NCI-H2196 (cell line): ENCODE measurements around the gene MOBP.
"Not testable (repeated sequence)": the region's sequence is repeated elsewhere in the genome, so short reads cannot be mapped to it uniquely, and the experiment has no call there.

Source experiments
- DNase-seq: peaks from one replicate; lab custom pipeline; 2025; ENCODE audit not compliant: unreplicated experiment; lab: John Stamatoyannopoulos, UW

The MOBP gene, protein sequence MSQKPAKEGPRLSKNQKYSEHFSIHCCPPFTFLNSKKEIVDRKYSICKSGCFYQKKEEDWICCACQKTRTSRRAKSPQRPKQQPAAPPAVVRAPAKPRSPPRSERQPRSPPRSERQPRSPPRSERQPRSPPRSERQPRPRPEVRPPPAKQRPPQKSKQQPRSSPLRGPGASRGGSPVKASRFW

DNA sequence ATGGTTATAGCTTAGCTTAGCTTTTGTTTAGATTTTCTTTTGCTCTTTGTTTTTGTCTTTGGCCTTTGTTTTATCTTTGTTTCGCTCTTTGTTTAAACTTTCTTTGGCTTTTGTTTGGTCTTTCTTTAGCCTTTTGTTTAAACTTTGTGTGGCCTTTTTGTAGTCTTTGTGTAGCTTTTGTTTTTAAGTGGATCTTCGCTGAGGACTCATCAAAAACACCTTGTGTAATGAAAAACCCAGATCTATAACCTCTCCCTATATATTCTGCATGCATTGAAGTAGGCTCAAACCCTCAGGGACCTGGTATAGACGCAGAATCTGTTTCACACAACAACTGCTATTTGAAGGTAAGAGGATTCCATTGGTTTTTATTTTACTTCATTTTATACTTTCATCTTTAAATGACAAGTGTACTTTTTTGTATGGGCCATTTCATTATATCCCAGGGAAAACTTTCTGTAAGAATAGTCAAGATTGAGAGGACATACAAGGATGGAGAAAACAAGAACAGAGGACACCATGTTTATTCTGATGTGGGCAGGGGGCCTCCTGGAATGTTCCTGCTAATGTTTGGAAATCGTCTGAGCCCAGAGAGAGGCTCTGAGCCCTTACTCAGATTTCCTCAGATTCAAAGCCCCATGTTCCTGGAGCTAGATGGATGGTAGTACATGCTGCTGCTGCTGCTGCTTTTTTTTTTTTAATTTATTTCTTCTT lies at the start of gene MOBP:
Gene MOBP, plus strand, starts transcription at position 287 of the 714 bp plus-strand sequence. CDS start 34,390 bp downstream, outside the sequence.
- no peak for DNase-seq

DNA sequence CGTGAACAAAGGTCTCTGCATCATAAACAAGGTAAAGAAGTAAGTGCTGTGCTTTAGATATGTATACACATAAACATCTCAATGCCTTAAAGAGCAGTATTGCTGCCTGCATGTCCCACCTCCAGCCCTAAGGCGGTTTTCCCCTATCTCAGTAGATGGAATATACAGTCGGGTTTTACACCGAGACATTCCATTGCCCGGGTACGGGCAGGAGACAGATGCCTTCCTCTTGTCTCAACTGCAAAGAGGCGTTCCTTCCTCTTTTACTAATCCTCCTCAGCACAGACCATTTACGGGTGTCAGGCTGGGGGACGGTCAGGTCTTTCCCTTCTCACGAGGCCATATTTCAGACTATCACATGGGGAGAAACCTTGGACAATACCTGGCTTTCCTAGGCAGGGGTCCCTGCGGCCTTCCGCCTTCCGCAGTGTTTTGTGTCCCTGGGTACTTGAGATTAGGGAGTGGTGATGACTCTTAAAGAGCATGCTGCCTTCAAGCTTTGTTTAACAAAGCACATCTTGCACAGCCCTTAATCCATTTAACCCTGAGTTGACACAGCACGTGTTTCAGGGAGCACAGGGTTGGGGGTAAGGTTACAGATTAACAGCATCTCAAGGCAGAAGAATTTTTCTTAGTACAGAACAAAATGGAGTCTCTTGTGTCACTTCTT lies 48.8 kb upstream of the MOBP start:
- not testable (repeated sequence) for DNase-seq

DNA sequence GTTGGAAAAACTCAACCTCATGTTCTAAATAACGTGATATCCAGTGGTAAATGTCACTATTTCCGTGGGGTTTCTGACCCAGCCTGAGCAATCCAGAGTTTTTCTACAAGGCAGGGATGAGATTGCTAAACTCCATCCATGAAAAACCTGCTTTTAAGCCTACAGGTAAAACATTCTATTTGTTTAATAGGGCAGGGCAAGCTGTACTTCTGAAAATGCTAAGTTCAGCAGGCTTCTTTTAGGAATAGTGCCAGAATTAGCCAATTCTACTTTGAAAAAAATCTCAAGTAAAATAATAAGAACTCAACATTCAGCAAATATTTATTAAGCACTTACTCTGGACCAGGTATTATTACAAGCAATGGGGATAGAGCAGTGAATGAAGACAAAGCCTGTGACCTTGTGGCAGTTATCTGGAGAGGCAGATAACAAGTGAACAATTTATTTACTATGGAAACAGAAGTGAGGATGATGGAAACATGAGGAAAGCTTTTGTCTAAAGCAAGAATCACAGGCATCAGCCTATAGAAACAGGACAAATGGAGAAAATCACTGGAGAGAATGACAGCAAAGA lies 47.7 kb upstream of the MOBP start:
- no peak for DNase-seq

DNA sequence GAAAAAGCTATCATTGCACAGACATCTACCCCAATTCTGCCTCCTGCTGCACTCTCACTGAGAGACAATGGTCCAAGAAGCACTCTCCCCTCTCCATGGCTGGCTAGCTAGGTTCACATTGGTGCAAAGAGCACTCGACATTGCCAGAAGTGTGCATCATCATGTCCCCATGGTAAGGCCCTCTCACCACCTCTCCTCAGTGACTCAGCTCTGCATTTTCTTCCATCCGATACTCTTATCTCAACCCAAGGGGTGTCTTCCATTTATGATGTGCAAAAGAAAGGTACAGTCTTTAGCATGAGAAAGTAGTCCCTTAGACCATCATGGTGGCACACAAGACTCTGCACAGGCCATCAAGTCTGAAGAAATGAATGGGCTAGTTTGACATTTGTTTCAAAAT lies 46.9 kb upstream of the MOBP start:
- DNase-seq = no peak

DNA sequence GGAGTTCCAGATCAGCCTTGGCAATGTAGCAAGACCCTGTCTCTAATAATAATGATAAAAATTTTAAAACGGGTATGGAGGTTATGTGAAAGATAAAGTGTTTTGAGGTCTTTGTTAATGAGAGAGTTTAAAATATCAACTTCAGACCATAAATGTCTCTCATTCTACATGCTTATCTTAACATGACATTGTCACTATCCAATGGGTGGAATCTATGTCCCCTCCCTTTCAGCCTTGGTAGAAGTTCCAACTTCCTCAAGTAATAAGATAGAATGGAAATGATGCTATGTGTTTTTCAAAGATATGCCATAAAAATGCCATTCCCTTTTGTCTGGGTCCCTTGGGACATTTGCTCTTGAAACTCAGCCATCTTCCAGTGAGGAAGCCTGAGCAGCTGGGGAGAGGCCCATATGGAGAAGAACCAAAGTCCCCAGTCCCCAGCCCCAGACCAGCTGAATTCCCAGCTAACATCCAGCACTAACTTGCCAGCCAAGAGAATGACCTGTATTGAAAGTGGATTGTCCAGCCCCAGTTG lies 44.0 kb upstream of the MOBP start:
- no peak for DNase-seq

DNA sequence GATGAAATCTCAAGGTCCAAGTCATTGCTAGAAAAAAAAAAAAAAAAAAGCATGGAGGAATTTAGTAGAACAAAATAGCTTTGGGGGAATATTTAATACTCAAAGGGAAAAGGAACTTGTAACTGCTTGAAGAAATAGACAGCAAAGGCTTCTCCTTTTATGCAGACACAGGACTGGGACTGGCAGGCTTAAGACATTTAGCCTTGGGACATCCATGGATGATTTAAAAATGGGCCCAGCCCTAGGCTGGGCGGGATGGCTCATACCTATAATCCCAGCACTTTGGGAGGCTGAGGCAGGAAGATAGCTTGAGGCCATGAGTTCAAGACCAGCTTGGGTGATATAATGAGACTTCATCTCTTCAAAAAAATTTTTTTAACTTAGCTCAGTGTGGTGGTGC lies 41.2 kb upstream of the MOBP start:
- DNase-seq = no peak

DNA sequence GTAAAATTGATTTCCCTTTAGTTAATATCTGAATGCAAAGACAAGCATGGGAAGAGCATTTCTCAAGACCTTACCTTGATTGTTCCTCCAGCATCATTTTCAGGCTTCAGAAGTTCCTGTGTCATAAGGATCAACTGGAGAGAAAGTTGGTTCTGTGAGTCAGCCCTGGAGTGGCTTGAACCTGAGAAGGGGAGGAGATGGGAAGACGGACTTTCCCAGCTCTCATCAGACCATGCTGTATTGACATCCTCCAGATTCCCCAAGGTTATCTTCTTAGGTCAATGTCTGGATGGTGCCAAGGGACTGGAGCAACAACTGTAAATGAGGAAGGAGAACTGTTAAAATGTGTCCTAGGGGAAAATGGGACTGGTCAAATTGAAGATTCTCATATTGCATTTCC lies 40.0 kb upstream of the MOBP start:
- no peak for DNase-seq

DNA sequence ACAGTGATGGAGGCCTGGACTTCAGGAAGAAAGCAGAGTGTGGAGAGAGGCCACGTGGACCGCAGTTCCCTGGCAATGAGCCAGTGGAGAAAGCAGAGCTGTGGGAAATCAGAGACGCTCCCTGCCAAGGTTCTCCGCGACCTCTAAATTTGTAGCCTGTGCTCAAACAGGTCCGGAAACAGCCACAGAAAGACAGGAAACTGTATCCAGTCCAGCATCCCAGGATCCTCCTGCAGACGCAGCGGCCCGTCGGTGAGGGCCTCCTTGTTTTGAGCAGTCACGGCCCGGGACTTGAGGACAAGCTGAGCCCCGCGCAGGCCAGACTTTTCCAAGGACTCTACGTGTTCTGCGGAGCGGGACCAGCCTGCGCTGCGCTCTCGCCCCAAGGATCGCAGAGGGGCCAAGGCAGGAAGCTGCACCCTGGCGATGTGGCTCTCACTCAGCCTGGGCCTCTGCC lies 38.7 kb upstream of the MOBP start:
- no peak for DNase-seq

DNA sequence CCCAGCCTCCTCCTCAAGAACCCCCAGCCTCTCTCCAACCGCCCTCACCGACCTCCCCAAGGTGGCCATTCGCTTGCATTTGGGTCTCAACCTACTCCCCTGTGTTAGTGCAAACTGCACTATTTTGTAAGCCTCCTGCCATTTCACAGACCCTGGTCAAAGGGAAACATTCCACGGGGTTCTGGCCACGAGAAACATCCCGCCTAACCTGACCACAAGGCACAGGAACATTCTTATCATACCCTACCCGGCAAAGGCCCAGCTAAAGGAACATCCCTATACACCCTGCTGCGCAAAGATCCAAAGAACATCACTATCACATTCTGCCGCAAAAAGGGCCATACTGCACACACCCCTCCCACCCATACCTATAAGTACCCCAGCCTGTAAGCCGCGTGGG lies 38.0 kb upstream of the MOBP start:
- DNase-seq = no peak

DNA sequence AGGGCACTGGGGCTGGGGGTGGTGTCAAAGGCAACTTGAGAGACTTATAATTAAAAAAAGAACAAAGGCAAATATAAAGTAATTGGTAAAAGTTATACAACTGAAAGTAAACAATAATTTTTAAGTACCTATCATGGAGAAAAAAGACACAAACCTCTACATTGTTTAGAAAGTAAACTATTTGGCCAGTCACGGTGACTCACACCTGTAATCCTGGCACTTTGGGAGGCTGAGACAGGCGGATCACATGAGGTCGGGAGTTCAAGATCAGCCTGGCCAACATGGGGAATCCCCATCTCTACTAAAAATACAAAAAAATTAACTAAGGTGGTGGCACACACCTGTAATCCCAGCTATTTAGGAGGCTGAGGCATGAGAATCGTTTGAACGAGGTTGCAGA lies 35.1 kb upstream of the MOBP start:
- no peak for DNase-seq

DNA sequence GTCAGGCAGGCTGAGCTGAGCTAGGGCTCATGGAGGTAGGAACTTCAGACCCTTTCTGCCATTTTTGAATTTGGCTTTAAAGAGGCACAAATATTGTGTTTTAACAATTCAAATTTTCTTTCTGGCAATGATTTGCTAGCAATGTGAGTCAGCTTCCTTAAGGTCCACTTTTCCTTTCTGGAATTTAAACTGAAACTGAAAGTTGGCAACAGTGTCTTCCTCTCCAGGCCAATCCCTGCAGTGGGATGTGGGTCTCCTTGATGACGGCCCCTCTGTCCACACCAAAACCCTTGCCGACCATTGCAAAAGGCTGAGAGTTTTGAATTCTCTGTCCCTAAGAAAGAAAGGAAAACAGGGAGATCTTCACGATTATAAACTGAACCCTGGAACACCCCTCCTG lies 33.8 kb upstream of the MOBP start:
- DNase-seq = no peak

DNA sequence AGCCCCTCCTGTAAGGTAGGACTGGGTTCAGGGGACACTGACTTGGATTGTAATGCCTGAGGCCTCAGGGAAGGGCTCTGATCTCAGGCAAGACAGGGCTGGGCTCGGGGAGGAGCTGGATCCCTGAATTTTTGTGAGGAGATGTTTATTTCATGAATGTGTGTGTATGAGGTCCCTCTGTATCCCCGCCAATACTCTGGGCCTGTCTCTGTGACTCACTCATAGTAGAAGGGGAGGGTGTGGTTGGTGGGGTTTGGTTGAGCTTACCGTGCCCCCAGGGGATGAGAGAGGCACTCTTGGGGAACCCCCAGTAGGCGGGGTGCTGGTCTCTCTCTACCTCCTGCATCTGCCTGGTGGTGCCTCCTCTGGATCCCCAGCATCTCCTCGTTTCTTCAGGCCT lies 32.9 kb upstream of the MOBP start:
- DNase-seq = no peak

DNA sequence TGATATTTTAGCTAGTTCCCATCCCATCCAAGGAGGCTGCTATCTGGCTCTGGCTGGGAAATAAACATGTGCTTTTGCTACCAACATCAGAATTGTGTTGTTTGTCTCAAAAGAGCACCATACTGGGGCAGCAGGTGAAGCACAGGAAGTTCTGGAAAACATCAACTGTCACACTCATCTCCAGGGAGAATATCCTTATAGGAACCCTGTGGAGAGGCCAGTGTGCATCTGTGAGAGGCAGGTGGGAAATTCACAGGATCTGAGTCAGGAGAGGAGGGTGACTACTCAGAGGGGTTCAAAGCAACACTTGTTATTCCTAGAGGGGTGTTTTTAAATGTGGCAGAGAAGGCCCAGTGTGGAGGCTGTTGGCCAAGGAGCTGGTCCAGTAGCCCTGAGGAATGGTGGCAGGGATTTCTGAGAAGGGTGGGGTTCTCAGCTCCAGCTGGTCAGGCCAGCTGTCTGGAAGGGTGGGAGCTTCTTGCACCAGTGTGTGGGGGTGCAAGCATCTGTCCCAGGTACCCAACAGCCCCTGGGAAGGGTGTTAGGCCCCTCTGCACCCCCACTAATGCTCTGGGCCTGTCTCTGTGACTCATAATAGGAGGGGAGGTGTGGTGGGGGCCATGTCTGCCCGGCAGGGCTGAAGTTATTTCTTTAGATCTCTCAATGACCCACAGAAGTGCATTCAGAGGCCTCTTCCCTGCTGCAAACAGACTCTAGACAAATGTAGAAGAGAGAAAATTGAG lies 32.3 kb upstream of the MOBP start:
- DNase-seq = no peak

DNA sequence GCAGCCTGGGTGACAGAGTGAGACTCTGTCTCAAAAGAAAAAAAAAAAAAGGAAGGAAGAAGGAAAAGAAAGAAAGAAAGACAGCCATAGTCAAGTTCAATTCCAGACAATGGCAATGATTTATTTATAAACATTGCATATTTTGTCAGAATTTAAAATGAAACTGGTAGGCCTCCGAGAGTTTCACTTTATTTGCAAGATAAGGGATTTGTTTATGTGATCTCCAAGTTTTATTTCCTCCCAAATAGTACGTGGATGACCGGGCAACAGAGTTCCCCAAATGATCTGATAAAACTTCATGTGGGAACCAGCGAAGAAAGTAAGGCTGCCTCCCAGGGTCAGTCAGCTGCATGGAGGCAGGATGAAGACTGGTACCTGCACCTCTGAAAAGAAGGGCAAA lies 28.6 kb upstream of the MOBP start:
- no peak for DNase-seq

DNA sequence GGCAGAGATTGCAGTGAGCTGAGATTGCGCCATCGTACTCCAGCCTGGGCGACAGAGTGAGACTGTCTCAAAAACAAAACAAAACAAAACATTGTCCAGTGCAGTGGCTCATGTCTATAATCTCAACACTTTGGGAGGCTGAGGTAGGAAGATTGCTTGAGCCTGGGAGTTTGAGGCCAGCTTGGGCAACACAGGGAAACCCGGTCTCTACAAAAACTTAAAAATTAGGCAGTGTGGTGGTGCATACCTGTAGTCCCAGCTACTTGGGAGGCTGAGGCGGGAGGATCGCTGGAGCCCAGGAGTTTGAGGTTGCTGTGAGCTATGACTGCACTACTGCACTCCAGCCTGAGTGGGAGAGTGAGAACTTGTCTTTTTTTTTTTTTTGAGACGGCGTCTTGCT lies 27.2 kb upstream of the MOBP start:
- no peak for DNase-seq

DNA sequence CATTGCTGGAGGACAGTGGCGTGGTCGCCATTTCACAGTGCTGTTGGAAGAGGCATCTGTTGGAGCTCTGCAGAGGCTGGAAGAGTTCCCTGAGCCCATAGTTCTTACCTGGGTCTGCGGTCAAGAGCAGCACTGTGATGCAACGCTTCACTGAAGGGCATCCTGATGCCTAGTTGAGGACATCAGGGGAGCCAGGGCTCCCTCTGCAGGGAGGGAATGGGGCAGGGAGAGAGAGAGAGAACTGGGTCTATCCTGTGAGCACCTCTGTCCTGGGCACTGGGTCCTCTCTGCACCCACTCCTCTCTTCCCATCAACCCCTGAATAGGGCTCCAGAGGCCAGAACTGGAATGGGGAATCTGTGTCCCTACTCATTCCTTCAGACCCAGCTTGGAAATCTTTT lies 23.9 kb upstream of the MOBP start:
- no peak for DNase-seq

DNA sequence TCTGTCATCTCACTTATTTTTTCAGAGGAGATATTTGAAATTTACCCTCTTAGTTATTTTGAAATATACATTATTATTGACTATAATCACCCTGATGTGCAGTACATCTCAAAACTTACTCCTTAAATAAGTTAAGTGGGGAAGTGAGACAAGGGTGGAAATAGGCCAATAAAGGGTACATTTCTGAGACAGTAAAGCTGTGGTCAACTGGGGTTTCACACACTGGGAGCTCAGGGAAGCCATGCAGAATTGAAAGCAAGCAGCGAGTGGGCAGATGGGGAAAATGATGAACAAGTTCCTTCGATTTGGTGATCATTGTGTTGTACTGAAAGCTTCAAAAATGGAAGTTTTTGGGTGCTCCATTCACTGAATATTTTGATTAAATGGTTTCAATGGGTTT lies 21.6 kb upstream of the MOBP start:
- DNase-seq = no peak

DNA sequence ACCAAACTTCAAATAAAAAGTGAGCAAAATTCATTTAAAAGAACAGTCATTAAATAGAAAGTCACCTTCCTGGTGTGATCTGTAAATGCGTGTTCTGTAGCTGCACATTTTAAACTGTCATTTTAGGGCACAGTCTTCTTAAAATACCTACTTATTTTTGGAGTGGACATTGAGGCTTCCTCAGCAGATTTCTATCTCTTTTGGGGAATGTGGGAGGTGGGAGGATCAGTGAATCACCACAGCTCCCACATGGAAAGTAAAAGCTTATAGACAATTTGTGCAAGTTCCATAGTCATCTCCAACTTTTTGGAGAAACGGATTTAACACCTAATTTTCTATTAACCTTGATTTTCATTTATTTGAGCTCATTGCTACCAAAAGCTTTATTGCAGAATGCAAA lies 21.0 kb upstream of the MOBP start:
- no peak for DNase-seq

DNA sequence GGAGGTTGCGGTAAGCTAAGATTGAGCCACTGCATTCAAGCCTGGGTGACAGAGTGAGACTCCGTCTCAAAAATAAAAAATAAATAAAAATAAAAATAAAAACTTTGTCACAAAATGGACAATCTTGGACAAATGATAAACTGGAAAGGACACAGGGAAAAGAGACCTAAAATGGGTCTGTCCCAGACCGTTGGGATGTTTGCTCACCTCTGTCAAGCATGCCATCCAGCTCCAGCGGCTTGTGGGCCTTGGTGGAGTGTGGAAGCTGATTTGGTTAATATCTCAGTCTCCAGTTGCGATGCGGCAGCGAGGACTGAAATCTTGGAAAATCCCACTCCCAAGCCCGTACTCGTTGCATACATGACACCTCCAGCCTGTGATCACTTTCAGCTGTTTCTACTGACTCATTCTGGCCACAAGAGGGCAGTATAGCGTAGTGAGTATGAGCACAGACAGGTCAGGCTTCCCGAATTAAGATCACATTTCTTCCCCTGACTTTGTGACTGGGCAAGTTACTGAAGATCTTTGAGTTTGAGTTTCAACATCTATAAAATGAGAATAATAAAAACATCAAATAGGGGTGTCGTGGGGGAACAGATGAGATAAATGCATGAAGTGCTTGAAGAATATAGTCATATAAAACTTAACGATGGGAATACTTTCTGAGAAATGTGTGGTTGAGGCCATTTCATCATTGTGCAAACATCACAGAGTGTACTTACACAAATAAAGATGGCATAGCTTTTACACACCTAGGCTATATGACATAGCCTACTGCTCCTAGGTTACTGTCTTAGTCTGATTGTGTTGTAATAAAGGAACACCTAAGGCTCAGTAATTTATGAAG lies 19.6 kb upstream of the MOBP start:
- peak; percentile 72 for DNase-seq
